K562 (cell line): ENCODE measurements around the gene FASN. TPM values are rescaled to one million over a fixed set of nuclear protein-coding genes. Genes with fewer than 3 reads are reported as not detected.
A peak's percentile ranks its signal among the peaks of the same experiment; 100 is the strongest.

Source experiments
- LEF1 ChIP-seq: fragments of 450-650 bp; IDR thresholded peaks from 2 replicates; pipeline ENCODE4 v1.6.1; 2016; ENCODE audit warnings: mild to moderate bottlenecking
- MYC ChIP-seq, 2 experiments: fragments of 250-450 bp in 1 of 2; sonication (Bioruptor Pico) in 1 of 2; IDR thresholded peaks; 2 replicates each; pipeline versions ENCODE4 v1.5.1 to v1.6.1; 2012 to 2021; ENCODE audit warnings: low read depth in 2 of 2, borderline replicate concordance in 1 of 2, improper control_type of control experiment in 1 of 2, low read length in 1 of 2, mild to moderate bottlenecking in 1 of 2, moderate library complexity in 1 of 2
- PCBP1 ChIP-seq: fragments of 200-400 bp; formaldehyde crosslinking; IDR thresholded peaks from 2 replicates; pipeline ENCODE4 v1.6.1; 2018; ENCODE audit warnings: mild to moderate bottlenecking, low read depth, low read length; ENCODE audit not compliant: poor library complexity, severe bottlenecking
- SMARCE1 ChIP-seq: fragments of 450-650 bp; IDR thresholded peaks from 2 replicates; pipeline ENCODE4 v1.7.1; 2016; ENCODE audit warnings: mild to moderate bottlenecking
- TCF7 ChIP-seq: sonication (generic); IDR thresholded peaks from 2 replicates; pipeline ENCODE4 v1.6.1; 2016; ENCODE audit warnings: antibody characterized with exemption, borderline replicate concordance
- YBX1 ChIP-seq: fragments of 450-650 bp; IDR thresholded peaks from 2 replicates; pipeline ENCODE4 v1.7.1; 2016; ENCODE audit warnings: mild to moderate bottlenecking
- ZNF212 ChIP-seq: fragments of 450-650 bp; formaldehyde crosslinking; IDR thresholded peaks from 2 replicates; pipeline ENCODE4 v1.4.0; 2020; ENCODE audit warnings: mild to moderate bottlenecking
- ZNF584 ChIP-seq: fragments of 200-800 bp; sonication (Bioruptor generic); IDR thresholded peaks from 2 replicates; pipeline ENCODE4 v1.6.1; 2016; ENCODE audit warnings: low read depth, mild to moderate bottlenecking, missing genetic modification characterization, missing compliant biosample characterization
- polyA plus RNA-seq, 8 experiments: library from polyadenylated mRNA; depleted of rRNA in 4 of 8; stranded (reverse) in 5 of 8; unstranded in 3 of 8; fragments of >200 nt; fragmentation: Nextera tagmentation in 2 of 8; fragmentation: Illumina TruSeq in 1 of 8; extraction: Ambion mirVana in 2 of 8; extraction: Trizol in 1 of 8; gene quantifications; 2 replicates each; pipeline versions ENCODE4 v1.2.1 to v1.2.3, GENCODE V29; 2011 to 2014; ENCODE audit warnings: inconsistent platforms in 1 of 8, missing spikeins in 1 of 8
- total RNA-seq, 7 experiments: library from RNA; depleted of rRNA in 6 of 7; stranded (reverse); fragments of >200 nt in 6 of 7; fragmentation: Illumina TruSeq in 2 of 7; extraction: Trizol in 2 of 7; gene quantifications; 2 replicates each; pipeline versions ENCODE4 v1.2.1 to v1.2.3, GENCODE V29; 2011 to 2021; ENCODE audit warnings: low replicate concordance in 1 of 7
- TF ChIP-seq, protein P1 (sequence below): fragments of 200-600 bp; sonication (generic); IDR thresholded peaks from one replicate; pipeline ENCODE4 v1.6.1; 2012; ENCODE audit warnings: mild to moderate bottlenecking, low read depth, low read length, inconsistent platforms
- TF ChIP-seq, protein P2 (sequence below): fragments of 250-450 bp; sonication (Bioruptor Pico); IDR thresholded peaks from 2 replicates; pipeline ENCODE4 v1.8.0; 2021; ENCODE audit warnings: borderline replicate concordance, mild to moderate bottlenecking, moderate library complexity; ENCODE audit not compliant: poor library complexity, severe bottlenecking
- TF ChIP-seq, protein P3 (sequence below): fragments of 450-650 bp; IDR thresholded peaks from 2 replicates; pipeline ENCODE4 v1.6.1; 2018; ENCODE audit not compliant: partially characterized antibody

Gene FASN
- total and polyA plus RNA-seq, 9 of the 15 experiments (the other 6 are each of a cell fraction or from before 2014, with no cell fraction given), result 0.15 to 663 (median 49.9) TPM

DNA sequence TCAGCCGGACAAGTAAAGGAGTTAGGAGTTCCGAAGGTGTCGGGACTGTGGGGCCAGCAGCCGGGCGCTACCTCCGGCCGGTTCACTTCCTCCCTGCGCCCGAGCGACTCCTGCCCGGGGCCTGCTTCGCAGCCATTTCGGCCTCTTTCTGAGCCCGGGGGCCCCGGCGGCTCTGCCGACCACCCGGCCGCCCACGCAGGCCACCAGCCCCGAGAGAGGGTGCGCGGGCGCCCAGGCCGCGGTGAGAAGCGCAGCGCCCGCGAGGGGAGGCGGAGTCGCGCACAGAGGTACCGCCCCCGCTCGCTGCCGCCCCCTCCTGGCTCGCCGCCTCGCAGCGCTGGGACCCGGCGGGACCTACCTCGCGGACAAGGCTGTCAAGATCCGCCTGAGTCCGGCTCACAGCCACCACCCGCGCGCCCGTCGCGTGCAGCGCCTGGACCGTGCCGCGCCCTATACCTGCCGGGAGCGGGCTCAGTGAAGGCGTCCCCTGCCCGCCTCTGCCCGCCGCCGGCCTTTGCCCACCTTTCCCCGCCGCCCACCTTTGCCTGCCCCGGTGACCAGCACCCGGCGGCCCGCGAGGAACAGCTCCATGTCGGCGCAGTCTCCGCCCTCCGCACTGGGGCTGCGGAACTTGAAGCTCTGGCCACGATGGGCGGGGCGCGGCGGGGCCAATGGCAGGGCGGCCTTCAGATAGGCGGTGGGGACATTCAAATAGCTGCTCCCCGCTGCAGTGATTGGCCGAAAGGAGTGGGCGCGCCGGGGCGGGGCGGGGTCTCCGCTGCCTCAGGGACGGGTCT is 60.7 kb downstream of the FASN start, which contains the start of gene DCXR (continued):
- TF ChIP-seq, protein P1, sequence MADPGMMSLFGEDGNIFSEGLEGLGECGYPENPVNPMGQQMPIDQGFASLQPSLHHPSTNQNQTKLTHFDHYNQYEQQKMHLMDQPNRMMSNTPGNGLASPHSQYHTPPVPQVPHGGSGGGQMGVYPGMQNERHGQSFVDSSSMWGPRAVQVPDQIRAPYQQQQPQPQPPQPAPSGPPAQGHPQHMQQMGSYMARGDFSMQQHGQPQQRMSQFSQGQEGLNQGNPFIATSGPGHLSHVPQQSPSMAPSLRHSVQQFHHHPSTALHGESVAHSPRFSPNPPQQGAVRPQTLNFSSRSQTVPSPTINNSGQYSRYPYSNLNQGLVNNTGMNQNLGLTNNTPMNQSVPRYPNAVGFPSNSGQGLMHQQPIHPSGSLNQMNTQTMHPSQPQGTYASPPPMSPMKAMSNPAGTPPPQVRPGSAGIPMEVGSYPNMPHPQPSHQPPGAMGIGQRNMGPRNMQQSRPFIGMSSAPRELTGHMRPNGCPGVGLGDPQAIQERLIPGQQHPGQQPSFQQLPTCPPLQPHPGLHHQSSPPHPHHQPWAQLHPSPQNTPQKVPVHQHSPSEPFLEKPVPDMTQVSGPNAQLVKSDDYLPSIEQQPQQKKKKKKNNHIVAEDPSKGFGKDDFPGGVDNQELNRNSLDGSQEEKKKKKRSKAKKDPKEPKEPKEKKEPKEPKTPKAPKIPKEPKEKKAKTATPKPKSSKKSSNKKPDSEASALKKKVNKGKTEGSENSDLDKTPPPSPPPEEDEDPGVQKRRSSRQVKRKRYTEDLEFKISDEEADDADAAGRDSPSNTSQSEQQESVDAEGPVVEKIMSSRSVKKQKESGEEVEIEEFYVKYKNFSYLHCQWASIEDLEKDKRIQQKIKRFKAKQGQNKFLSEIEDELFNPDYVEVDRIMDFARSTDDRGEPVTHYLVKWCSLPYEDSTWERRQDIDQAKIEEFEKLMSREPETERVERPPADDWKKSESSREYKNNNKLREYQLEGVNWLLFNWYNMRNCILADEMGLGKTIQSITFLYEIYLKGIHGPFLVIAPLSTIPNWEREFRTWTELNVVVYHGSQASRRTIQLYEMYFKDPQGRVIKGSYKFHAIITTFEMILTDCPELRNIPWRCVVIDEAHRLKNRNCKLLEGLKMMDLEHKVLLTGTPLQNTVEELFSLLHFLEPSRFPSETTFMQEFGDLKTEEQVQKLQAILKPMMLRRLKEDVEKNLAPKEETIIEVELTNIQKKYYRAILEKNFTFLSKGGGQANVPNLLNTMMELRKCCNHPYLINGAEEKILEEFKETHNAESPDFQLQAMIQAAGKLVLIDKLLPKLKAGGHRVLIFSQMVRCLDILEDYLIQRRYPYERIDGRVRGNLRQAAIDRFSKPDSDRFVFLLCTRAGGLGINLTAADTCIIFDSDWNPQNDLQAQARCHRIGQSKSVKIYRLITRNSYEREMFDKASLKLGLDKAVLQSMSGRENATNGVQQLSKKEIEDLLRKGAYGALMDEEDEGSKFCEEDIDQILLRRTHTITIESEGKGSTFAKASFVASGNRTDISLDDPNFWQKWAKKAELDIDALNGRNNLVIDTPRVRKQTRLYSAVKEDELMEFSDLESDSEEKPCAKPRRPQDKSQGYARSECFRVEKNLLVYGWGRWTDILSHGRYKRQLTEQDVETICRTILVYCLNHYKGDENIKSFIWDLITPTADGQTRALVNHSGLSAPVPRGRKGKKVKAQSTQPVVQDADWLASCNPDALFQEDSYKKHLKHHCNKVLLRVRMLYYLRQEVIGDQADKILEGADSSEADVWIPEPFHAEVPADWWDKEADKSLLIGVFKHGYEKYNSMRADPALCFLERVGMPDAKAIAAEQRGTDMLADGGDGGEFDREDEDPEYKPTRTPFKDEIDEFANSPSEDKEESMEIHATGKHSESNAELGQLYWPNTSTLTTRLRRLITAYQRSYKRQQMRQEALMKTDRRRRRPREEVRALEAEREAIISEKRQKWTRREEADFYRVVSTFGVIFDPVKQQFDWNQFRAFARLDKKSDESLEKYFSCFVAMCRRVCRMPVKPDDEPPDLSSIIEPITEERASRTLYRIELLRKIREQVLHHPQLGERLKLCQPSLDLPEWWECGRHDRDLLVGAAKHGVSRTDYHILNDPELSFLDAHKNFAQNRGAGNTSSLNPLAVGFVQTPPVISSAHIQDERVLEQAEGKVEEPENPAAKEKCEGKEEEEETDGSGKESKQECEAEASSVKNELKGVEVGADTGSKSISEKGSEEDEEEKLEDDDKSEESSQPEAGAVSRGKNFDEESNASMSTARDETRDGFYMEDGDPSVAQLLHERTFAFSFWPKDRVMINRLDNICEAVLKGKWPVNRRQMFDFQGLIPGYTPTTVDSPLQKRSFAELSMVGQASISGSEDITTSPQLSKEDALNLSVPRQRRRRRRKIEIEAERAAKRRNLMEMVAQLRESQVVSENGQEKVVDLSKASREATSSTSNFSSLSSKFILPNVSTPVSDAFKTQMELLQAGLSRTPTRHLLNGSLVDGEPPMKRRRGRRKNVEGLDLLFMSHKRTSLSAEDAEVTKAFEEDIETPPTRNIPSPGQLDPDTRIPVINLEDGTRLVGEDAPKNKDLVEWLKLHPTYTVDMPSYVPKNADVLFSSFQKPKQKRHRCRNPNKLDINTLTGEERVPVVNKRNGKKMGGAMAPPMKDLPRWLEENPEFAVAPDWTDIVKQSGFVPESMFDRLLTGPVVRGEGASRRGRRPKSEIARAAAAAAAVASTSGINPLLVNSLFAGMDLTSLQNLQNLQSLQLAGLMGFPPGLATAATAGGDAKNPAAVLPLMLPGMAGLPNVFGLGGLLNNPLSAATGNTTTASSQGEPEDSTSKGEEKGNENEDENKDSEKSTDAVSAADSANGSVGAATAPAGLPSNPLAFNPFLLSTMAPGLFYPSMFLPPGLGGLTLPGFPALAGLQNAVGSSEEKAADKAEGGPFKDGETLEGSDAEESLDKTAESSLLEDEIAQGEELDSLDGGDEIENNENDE, result no peak
- TF ChIP-seq LEF1, result peak; percentile 31; the same call in 1 of the 2 replicates
- TF ChIP-seq ZNF584 (CRISPR knock-in tag), result no peak
- no peak for TF ChIP-seq TCF7
- no peak for TF ChIP-seq ZNF212 (CRISPR knock-in tag)
- TF ChIP-seq SMARCE1, result no peak
- TF ChIP-seq, protein P2, sequence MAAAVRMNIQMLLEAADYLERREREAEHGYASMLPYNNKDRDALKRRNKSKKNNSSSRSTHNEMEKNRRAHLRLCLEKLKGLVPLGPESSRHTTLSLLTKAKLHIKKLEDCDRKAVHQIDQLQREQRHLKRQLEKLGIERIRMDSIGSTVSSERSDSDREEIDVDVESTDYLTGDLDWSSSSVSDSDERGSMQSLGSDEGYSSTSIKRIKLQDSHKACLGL (CRISPR knock-in tag), result peak; percentile 58
- TF ChIP-seq, protein P3, sequence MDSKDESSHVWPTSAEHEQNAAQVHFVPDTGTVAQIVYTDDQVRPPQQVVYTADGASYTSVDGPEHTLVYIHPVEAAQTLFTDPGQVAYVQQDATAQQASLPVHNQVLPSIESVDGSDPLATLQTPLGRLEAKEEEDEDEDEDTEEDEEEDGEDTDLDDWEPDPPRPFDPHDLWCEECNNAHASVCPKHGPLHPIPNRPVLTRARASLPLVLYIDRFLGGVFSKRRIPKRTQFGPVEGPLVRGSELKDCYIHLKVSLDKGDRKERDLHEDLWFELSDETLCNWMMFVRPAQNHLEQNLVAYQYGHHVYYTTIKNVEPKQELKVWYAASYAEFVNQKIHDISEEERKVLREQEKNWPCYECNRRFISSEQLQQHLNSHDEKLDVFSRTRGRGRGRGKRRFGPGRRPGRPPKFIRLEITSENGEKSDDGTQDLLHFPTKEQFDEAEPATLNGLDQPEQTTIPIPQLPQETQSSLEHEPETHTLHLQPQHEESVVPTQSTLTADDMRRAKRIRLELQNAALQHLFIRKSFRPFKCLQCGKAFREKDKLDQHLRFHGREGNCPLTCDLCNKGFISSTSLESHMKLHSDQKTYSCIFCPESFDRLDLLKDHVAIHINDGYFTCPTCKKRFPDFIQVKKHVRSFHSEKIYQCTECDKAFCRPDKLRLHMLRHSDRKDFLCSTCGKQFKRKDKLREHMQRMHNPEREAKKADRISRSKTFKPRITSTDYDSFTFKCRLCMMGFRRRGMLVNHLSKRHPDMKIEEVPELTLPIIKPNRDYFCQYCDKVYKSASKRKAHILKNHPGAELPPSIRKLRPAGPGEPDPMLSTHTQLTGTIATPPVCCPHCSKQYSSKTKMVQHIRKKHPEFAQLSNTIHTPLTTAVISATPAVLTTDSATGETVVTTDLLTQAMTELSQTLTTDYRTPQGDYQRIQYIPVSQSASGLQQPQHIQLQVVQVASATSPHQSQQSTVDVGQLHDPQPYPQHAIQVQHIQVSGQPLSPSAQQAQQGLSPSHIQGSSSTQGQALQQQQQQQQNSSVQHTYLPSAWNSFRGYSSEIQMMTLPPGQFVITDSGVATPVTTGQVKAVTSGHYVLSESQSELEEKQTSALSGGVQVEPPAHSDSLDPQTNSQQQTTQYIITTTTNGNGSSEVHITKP, result no peak
- TF ChIP-seq YBX1, result no peak
- TF ChIP-seq PCBP1, result no peak
- peak; percentile 96 for TF ChIP-seq MYC (IDR thresholded peaks at IDR 0.05; ENCODE audit: low read depth, low read length)
- TF ChIP-seq MYC (CRISPR knock-in tag; IDR thresholded peaks at IDR 0.05; ENCODE audit: borderline replicate concordance, low read depth), result 0 out of 2 replicates have a peak, but pooled peaks have one; percentile 8
